NCI-H187 (cell line): ENCODE results near the gene MCOLN1.
"Not testable (repeated sequence)": the region's sequence is repeated elsewhere in the genome, so short reads cannot be mapped to it uniquely, and the experiment has no call there.

Experiments used
- DNase-seq, 2 experiments: peaks; one replicate each; lab custom pipeline; 2025; lab: John Stamatoyannopoulos, UW

Gene MCOLN1

GRCh38 chr19:7575434-7576040 lies 53.1 kb downstream of the MCOLN1 start:
- no peak for DNase-seq

DNA sequence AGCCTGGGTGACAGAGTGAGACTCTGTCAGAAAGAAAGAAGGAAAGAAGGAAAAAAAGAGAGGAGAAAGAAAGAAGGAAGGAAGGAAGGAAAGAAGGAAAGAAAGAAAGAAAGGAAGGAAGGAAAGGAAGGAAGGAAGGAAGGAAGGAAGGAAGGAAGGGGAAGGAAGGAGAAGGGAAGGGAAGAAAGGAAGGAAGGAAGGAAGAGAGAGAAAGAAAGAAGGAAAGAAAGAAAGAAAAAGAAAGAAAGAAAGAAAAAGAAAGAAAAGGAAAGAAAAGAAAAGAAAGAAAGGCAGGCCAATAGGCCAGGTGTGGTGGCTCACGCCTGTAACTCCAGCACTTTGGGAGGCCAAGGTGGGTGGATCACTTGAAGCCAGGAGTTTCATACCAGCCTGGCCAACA lies 55.0 kb downstream of the MCOLN1 start:
- not testable (repeated sequence) for DNase-seq

GRCh38 chr19:7578127-7578526 lies 55.7 kb downstream of the MCOLN1 start:
- DNase-seq, result no peak

GRCh38 chr19:7579182-7579581 lies 56.8 kb downstream of the MCOLN1 start:
- no peak for DNase-seq

GRCh38 chr19:7582446-7582845 lies 60.0 kb downstream of the MCOLN1 start:
- no peak for DNase-seq
